HepG2 (cell line): ENCODE measurements around the gene TM2D1. TPM values are rescaled to one million over a fixed set of nuclear protein-coding genes. Genes with fewer than 3 reads are reported as not detected.

Source experiments
- CREM ChIP-seq, 2 experiments: sonication (generic) in 1 of 2; formaldehyde crosslinking in 1 of 2; IDR thresholded peaks; 2 replicates each; pipeline versions ENCODE4 v1.4.0 to v1.6.1; 2016 to 2020; ENCODE audit warnings: antibody characterized with exemption in 1 of 2, mild to moderate bottlenecking in 1 of 2, missing genetic modification reagents in 1 of 2
- ETV5 ChIP-seq: IDR thresholded peaks from 2 replicates; pipeline ENCODE4 v1.6.1; 2018; ENCODE audit warnings: missing biosample characterization, missing genetic modification reagents, inconsistent platforms, borderline replicate concordance
- EZH2 ChIP-seq: conservative IDR thresholded peaks from 2 replicates; pipeline ENCODE4 v1.6.1; 2012; ENCODE audit warnings: mild to moderate bottlenecking, low read depth, low read length, moderate library complexity
- KLF6 ChIP-seq: IDR thresholded peaks from 2 replicates; pipeline ENCODE4 v1.8.0; 2016; ENCODE audit warnings: missing biosample characterization, missing genetic modification reagents
- MYNN ChIP-seq: sonication (generic); formaldehyde crosslinking; IDR thresholded peaks from 2 replicates; pipeline ENCODE4 v1.4.0; 2020; ENCODE audit warnings: mild to moderate bottlenecking, low read depth, missing genetic modification reagents
- NR2F6 ChIP-seq, 2 experiments: IDR thresholded peaks; 2 replicates each; pipeline ENCODE4 v1.6.1; 2016; ENCODE audit warnings: antibody characterized with exemption in 1 of 2, mild to moderate bottlenecking in 1 of 2
- PITX1 ChIP-seq: sonication (generic); formaldehyde crosslinking; IDR thresholded peaks from 2 replicates; pipeline ENCODE4 v1.5.1; 2020; ENCODE audit warnings: mild to moderate bottlenecking, missing genetic modification reagents
- REL ChIP-seq: sonication (generic); formaldehyde crosslinking; conservative IDR thresholded peaks from 2 replicates; pipeline ENCODE4 v1.8.0; 2022; ENCODE audit warnings: mild to moderate bottlenecking, missing genetic modification reagents, moderate library complexity
- ZNF207 ChIP-seq: fragments of 450-650 bp; IDR thresholded peaks from 2 replicates; pipeline ENCODE4 v1.6.1; 2016; ENCODE audit warnings: antibody characterized with exemption, borderline replicate concordance
- ZNF234 ChIP-seq: sonication (generic); formaldehyde crosslinking; conservative IDR thresholded peaks from 2 replicates; pipeline ENCODE4 v1.5.1; 2020; ENCODE audit warnings: mild to moderate bottlenecking, missing genetic modification reagents
- ZNF335 ChIP-seq: sonication (generic); formaldehyde crosslinking; IDR thresholded peaks from 2 replicates; pipeline ENCODE4 v1.4.0; 2020; ENCODE audit warnings: missing genetic modification reagents
- ZNF441 ChIP-seq: sonication (generic); formaldehyde crosslinking; IDR thresholded peaks from 2 replicates; pipeline ENCODE4 v1.7.0; 2021; ENCODE audit warnings: missing genetic modification reagents, borderline replicate concordance
- ZNF451 ChIP-seq: sonication (generic); formaldehyde crosslinking; IDR thresholded peaks from 2 replicates; pipeline ENCODE4 v1.5.0; 2020; ENCODE audit warnings: mild to moderate bottlenecking, missing genetic modification reagents
- polyA plus RNA-seq, 8 experiments: library from polyadenylated mRNA; depleted of rRNA in 3 of 8; stranded (reverse) in 7 of 8; unstranded in 1 of 8; fragments of >200 nt; fragmentation: Illumina TruSeq in 4 of 8; extraction: Trizol in 4 of 8; gene quantifications; 2 replicates each; pipeline versions ENCODE4 v1.2.1 to v1.2.3, GENCODE V29; 2011 to 2016; ENCODE audit warnings: low read depth in 4 of 8, missing spikeins in 1 of 8, mixed read lengths in 1 of 8; ENCODE audit not compliant: insufficient read depth in 1 of 8
- total RNA-seq, 5 experiments: library from RNA; depleted of rRNA; stranded (reverse); fragments of >200 nt; fragmentation: Illumina TruSeq; extraction: Trizol; gene quantifications; 2 replicates each; pipeline ENCODE4 v1.2.3, GENCODE V29; 2016; ENCODE audit warnings: low read depth in 1 of 5
- TF ChIP-seq, protein P1 (sequence below): sonication (generic); formaldehyde crosslinking; IDR thresholded peaks from 2 replicates; pipeline ENCODE4 v1.4.0; 2020; ENCODE audit warnings: missing genetic modification reagents
- TF ChIP-seq, protein P2 (sequence below): sonication (generic); formaldehyde crosslinking; IDR thresholded peaks from 2 replicates; pipeline ENCODE4 v1.8.0; 2022; ENCODE audit warnings: missing genetic modification reagents, mild to moderate bottlenecking, inconsistent platforms, borderline replicate concordance
- TF ChIP-seq, protein P3 (sequence below): sonication (generic); formaldehyde crosslinking; IDR thresholded peaks from 2 replicates; pipeline ENCODE4 v1.8.0; 2022; ENCODE audit warnings: missing genetic modification reagents, low read depth, mild to moderate bottlenecking, borderline replicate concordance
- TF ChIP-seq, protein P4 (sequence below): sonication (generic); formaldehyde crosslinking; conservative IDR thresholded peaks from 2 replicates; pipeline ENCODE4 v1.8.0; 2022; ENCODE audit warnings: low read depth, missing genetic modification reagents
- TF ChIP-seq, protein P5 (sequence below): sonication (generic); formaldehyde crosslinking; IDR thresholded peaks from 2 replicates; pipeline ENCODE4 v1.4.0; 2020; ENCODE audit warnings: mild to moderate bottlenecking, missing genetic modification reagents

The TM2D1 gene
- total and polyA plus RNA-seq, 2 of the 13 experiments (the other 11 are each of a cell fraction or from before 2014, with no cell fraction given) = 26.6 to 49.0 TPM

DNA sequence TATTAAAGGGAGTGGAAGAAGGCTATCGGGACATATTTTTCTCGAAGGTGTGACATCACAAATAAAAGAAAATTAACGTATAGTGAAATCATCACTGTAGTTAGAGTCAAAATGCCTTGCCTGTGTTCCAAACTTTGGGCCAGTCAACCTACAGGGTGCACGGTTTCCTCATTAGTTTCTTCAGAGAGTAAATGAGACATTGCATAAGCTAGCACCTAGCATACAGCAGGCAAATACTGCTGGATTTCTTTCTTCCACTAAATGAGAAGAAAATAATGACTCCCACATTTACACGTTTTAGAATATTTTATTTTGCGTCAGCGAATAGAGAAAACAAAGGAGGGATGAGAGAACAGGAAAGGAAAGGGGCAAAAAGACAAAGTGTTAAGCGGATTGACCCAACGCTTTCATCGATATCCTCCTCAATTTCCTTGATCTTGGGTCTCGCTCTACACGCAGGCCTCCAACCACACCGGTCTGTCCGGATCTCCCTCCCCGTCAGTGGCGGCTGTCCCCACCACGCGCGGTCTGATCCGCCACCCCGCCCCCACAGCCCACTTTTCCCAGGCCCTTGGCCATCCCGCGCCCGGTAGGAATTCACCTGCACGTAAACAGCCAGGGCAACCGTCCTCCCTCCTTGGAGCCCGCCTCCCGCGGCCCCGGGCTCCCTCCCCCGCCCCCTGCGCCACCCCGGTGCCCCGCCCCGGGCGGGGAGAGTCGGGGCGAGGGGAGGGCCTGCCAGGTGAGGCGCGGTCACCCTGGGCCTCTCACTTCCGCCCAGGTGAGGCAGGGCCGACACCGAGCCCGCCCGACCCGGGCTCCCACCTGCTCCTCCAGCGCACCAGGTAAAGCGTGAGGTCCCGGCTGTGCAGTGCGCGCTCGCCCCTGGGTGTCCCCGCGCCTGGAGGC, 17.0 kb upstream of the TM2D1 start, which contains the start of gene PATJ (continued):
- TF ChIP-seq, protein P1, sequence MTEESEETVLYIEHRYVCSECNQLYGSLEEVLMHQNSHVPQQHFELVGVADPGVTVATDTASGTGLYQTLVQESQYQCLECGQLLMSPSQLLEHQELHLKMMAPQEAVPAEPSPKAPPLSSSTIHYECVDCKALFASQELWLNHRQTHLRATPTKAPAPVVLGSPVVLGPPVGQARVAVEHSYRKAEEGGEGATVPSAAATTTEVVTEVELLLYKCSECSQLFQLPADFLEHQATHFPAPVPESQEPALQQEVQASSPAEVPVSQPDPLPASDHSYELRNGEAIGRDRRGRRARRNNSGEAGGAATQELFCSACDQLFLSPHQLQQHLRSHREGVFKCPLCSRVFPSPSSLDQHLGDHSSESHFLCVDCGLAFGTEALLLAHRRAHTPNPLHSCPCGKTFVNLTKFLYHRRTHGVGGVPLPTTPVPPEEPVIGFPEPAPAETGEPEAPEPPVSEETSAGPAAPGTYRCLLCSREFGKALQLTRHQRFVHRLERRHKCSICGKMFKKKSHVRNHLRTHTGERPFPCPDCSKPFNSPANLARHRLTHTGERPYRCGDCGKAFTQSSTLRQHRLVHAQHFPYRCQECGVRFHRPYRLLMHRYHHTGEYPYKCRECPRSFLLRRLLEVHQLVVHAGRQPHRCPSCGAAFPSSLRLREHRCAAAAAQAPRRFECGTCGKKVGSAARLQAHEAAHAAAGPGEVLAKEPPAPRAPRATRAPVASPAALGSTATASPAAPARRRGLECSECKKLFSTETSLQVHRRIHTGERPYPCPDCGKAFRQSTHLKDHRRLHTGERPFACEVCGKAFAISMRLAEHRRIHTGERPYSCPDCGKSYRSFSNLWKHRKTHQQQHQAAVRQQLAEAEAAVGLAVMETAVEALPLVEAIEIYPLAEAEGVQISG (CRISPR knock-in tag) = peak; percentile 2; the same call in 1 of the 2 replicates
- TF ChIP-seq REL (CRISPR knock-in tag) (no peak), CREM (IDR thresholded peaks at IDR 0.05) (no peak), CREM (CRISPR knock-in tag; IDR thresholded peaks at IDR 0.05) (no peak), ETV5 (CRISPR knock-in tag) (peak; percentile 59), ZNF234 (CRISPR knock-in tag) (no peak), MYNN (CRISPR knock-in tag) (no peak), KLF6 (CRISPR knock-in tag) (0 out of 2 replicates have a peak, but pooled peaks have one; percentile 34), ZNF441 (CRISPR knock-in tag) (no peak), ZNF207 (no peak), NR2F6 (IDR thresholded peaks at IDR 0.05) (no peak), NR2F6 (CRISPR knock-in tag; IDR thresholded peaks at IDR 0.05) (0 out of 2 replicates have a peak, but pooled peaks have one; percentile 7), ZNF335 (CRISPR knock-in tag) (no peak), ZNF451 (CRISPR knock-in tag) (no peak), PITX1 (CRISPR knock-in tag) (no peak), EZH2 (no peak)
- TF ChIP-seq, protein P2, sequence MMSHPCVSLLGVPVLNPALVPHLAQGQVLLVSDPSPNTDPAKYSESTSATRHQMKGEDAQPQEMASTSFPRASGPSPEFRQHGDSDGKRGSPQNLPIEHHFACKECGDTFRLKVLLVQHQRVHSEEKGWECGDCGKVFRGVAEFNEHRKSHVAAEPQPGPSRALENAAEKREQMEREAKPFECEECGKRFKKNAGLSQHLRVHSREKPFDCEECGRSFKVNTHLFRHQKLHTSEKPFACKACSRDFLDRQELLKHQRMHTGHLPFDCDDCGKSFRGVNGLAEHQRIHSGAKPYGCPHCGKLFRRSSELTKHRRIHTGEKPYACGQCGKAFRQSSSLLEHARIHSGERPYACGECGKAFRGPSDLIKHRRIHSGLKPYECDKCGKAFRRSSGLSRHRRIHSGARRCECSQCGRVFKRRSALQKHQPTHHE = no peak
- TF ChIP-seq, protein P3, sequence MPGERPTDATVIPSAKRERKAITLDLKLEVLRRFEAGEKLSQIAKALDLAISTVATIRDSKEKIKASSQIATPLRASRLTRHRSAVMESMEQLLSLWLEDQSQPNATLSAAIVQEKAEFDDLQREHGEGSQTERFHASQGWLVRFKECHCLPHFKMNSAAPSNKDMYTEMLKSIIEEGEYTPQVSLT = no peak
- TF ChIP-seq, protein P4, sequence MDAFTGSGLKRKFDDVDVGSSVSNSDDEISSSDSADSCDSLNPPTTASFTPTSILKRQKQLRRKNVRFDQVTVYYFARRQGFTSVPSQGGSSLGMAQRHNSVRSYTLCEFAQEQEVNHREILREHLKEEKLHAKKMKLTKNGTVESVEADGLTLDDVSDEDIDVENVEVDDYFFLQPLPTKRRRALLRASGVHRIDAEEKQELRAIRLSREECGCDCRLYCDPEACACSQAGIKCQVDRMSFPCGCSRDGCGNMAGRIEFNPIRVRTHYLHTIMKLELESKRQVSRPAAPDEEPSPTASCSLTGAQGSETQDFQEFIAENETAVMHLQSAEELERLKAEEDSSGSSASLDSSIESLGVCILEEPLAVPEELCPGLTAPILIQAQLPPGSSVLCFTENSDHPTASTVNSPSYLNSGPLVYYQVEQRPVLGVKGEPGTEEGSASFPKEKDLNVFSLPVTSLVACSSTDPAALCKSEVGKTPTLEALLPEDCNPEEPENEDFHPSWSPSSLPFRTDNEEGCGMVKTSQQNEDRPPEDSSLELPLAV (CRISPR knock-in tag) = no peak
- TF ChIP-seq, protein P5, sequence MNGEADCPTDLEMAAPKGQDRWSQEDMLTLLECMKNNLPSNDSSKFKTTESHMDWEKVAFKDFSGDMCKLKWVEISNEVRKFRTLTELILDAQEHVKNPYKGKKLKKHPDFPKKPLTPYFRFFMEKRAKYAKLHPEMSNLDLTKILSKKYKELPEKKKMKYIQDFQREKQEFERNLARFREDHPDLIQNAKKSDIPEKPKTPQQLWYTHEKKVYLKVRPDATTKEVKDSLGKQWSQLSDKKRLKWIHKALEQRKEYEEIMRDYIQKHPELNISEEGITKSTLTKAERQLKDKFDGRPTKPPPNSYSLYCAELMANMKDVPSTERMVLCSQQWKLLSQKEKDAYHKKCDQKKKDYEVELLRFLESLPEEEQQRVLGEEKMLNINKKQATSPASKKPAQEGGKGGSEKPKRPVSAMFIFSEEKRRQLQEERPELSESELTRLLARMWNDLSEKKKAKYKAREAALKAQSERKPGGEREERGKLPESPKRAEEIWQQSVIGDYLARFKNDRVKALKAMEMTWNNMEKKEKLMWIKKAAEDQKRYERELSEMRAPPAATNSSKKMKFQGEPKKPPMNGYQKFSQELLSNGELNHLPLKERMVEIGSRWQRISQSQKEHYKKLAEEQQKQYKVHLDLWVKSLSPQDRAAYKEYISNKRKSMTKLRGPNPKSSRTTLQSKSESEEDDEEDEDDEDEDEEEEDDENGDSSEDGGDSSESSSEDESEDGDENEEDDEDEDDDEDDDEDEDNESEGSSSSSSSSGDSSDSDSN (CRISPR knock-in tag) = no peak
